Endothelial cell of umbilical vein (primary cell): ENCODE data around the gene SYT7. TPM values are rescaled to one million over a fixed set of nuclear protein-coding genes. Genes with fewer than 3 reads are reported as not detected.

Source experiments
- BruUV-seq: library from RNA; stranded (reverse); fragments of 400-500 nt; replicated peaks from 2 replicates; lab custom pipeline; 2021; lab: Mats Ljungman, UMichigan
- CTCF ChIA-PET: fragments of 300-600, 350-600 bp; sonication (Branson Sonifier 250); formaldehyde crosslinking; loops from one replicate; lab custom pipeline; 2021; ENCODE audit warnings: antibody characterized with exemption, inconsistent platforms; lab: Charles Lee
- POLR2A ChIA-PET: fragments of 300-600, 350-600 bp; sonication (Branson Sonifier 250); formaldehyde crosslinking; loops from one replicate; lab custom pipeline; 2021; ENCODE audit warnings: antibody characterized with exemption, inconsistent platforms; lab: Charles Lee
- DNase-seq: peaks from one replicate; pipeline ENCODE4 v3.0.0-alpha.2; 2011; ENCODE audit warnings: low read depth, low spot score
- FAIRE-seq: peaks from 2 replicates; lab custom pipeline; 2011; peaks lifted over from hg19 to GRCh38; lab: Jason Lieb, UNC
- H2AFZ ChIP-seq: 2 replicates; pipeline ENCODE4 v1.6.0; 2012; ENCODE audit warnings: low read depth, low read length, control low read depth, inconsistent platforms
- H3K27ac ChIP-seq: 2 replicates; pipeline ENCODE4 v1.5.1; 2011; ENCODE audit warnings: low read depth, mild to moderate bottlenecking, control low read depth, low read length, moderate library complexity; ENCODE audit not compliant: insufficient read depth
- H3K27me3 ChIP-seq, 2 experiments: 2 replicates each; pipeline versions ENCODE4 v1.6.0 to v1.6.1; 2011; ENCODE audit warnings: low read length in 2 of 2, mixed read lengths in 1 of 2; ENCODE audit not compliant: control insufficient read depth in 2 of 2, insufficient read depth in 2 of 2
- H3K36me3 ChIP-seq, 2 experiments: 2 replicates in 1 of 2; 3 replicates in 1 of 2; pipeline ENCODE4 v1.5.1; 2011; ENCODE audit warnings: low read length in 2 of 2, mild to moderate bottlenecking in 1 of 2, moderate library complexity in 1 of 2; ENCODE audit not compliant: control insufficient read depth in 2 of 2, insufficient read depth in 2 of 2; ENCODE audit errors: extremely low read depth in 1 of 2
- H3K4me1 ChIP-seq: 3 replicates; pipeline ENCODE4 v1.5.1; 2011; ENCODE audit warnings: mild to moderate bottlenecking, low read length; ENCODE audit not compliant: control insufficient read depth, insufficient read depth; ENCODE audit errors: extremely low read depth
- H3K4me2 ChIP-seq: 2 replicates; pipeline ENCODE4 v1.6.1; 2011; ENCODE audit warnings: low read length, control low read depth, mixed read lengths; ENCODE audit not compliant: insufficient read depth
- H3K4me3 ChIP-seq, 3 experiments: fragments of 200-600 bp in 1 of 3; sonication (generic), shearing (Covaris generic) in 1 of 3; replicated peaks in 1 of 3; 2 replicates each; pipeline ENCODE4 v1.5.1; 2011 to 2016; ENCODE audit warnings: control low read depth in 3 of 3, low read length in 3 of 3, mild to moderate bottlenecking in 2 of 3, inconsistent platforms in 1 of 3, low read depth in 1 of 3, moderate library complexity in 1 of 3; ENCODE audit not compliant: insufficient read depth in 1 of 3
- H3K79me2 ChIP-seq: 2 replicates; pipeline ENCODE4 v1.6.0; 2012; ENCODE audit warnings: low read length, inconsistent platforms; ENCODE audit not compliant: control insufficient read depth, insufficient read depth
- H3K9ac ChIP-seq: replicated peaks from 2 replicates; pipeline ENCODE3; 2011; ENCODE audit warnings: low read length, control low read depth; ENCODE audit not compliant: insufficient read depth; ENCODE audit errors: extremely low read depth
- H3K9me1 ChIP-seq: replicated peaks from 3 replicates; pipeline ENCODE4 v1.6.0; 2011; ENCODE audit warnings: mild to moderate bottlenecking, low read length; ENCODE audit not compliant: control insufficient read depth, insufficient read depth; ENCODE audit errors: extremely low read depth
- H3K9me3 ChIP-seq: replicated peaks from 2 replicates; pipeline ENCODE4 v1.5.1; 2012; ENCODE audit warnings: low read length, inconsistent platforms; ENCODE audit not compliant: control insufficient read depth, insufficient read depth
- H4K20me1 ChIP-seq: replicated peaks from 2 replicates; pipeline ENCODE3; 2011; ENCODE audit warnings: mild to moderate bottlenecking, low read length; ENCODE audit not compliant: control insufficient read depth, insufficient read depth; ENCODE audit errors: extremely low read depth
- CTCF ChIP-seq, 2 donors: IDR thresholded peaks; 1 replicate in 1 of 2; 2 replicates in 1 of 2; pipeline ENCODE4 v1.5.1; 2011; ENCODE audit warnings: low read length in 2 of 2, mild to moderate bottlenecking in 2 of 2, moderate library complexity in 2 of 2, control low read depth in 1 of 2, inconsistent platforms in 1 of 2, low read depth in 1 of 2; ENCODE audit not compliant: insufficient read depth in 1 of 2; ENCODE audit errors: extremely low read depth in 1 of 2
- EZH2 ChIP-seq: IDR thresholded peaks from 2 replicates; pipeline ENCODE4 v1.6.1; 2012; ENCODE audit warnings: borderline replicate concordance, low read depth, mild to moderate bottlenecking, moderate library complexity, low read length, inconsistent platforms; ENCODE audit not compliant: severe bottlenecking
- FOS ChIP-seq: IDR thresholded peaks from 2 replicates; pipeline ENCODE4 v1.6.1; 2011; ENCODE audit warnings: mild to moderate bottlenecking, low read length, moderate library complexity, borderline replicate concordance; ENCODE audit not compliant: insufficient read depth
- GATA2 ChIP-seq: IDR thresholded peaks from 2 replicates; pipeline ENCODE4 v1.7.0; 2011; ENCODE audit warnings: low read depth, mild to moderate bottlenecking, moderate library complexity, mixed read lengths, low read length; ENCODE audit not compliant: insufficient read length, insufficient read depth
- JUN ChIP-seq: IDR thresholded peaks from 2 replicates; pipeline ENCODE4 v1.6.1; 2011; ENCODE audit warnings: borderline replicate concordance, low read depth; ENCODE audit not compliant: insufficient read length, insufficient read depth
- MAX ChIP-seq: IDR thresholded peaks from 2 replicates; pipeline ENCODE4 v1.6.1; 2011; ENCODE audit not compliant: insufficient read depth, insufficient read length
- MYC ChIP-seq: IDR thresholded peaks from one replicate; pipeline ENCODE4 v1.6.1; 2011; ENCODE audit warnings: mild to moderate bottlenecking, low read depth, low read length
- POLR2A ChIP-seq: IDR thresholded peaks from 2 replicates; pipeline ENCODE4 v1.6.1; 2012; ENCODE audit warnings: low read depth, mild to moderate bottlenecking, control low read depth, low read length
- POLR2AphosphoS5 ChIP-seq: IDR thresholded peaks from 2 replicates; pipeline ENCODE4 v1.6.1; 2012; ENCODE audit warnings: low read depth, mild to moderate bottlenecking, control low read depth, low read length, moderate library complexity; ENCODE audit not compliant: insufficient read depth
- dilution Hi-C: fragments of 300-500 bp; cut with MboI; formaldehyde crosslinking; loops from one replicate; pipeline ENCODE4 v1.15.0; 2019; ENCODE audit warnings: low sequenced_read_pairs; ENCODE audit not compliant: extremely low pct_ligation_motif_present
- intact Hi-C: fragments of 100-400 bp; cut with micrococcal nuclease; formaldehyde crosslinking; loops from one replicate; pipeline ENCODE4 v1.10.0; 2022
- polyA plus RNA-seq, 4 experiments: library from polyadenylated mRNA; depleted of rRNA in 3 of 4; stranded (reverse) in 3 of 4; unstranded in 1 of 4; fragments of >200 nt; gene quantifications; 2 replicates each; pipeline versions ENCODE4 v1.2.1 to v1.2.3, GENCODE V29; 2011 to 2012; ENCODE audit warnings: missing spikeins in 1 of 4
- total RNA-seq: library from RNA; stranded (reverse); gene quantifications from 2 replicates; pipeline ENCODE4 v1.2.3, GENCODE V29; 2021

The SYT7 gene
- total and polyA plus RNA-seq, 2 donors (not counting 3 experiments of a cell fraction or from before 2014, with no cell fraction given): 0.08 to 0.55 TPM

- Histone ChIP-seq H3K9me1 (no peaks in the 10 kb centered on the region), H4K20me1 (no peaks in the 10 kb centered on the region), H3K79me2 (no peaks in the 10 kb centered on the region), H3K4me2 (no peak overlapping the region), H3K9ac (no peak overlapping the region), H2AFZ (no peak overlapping the region), H3K36me3 (no peaks in the 10 kb centered on the region), H3K4me1 (no peaks in the 10 kb centered on the region), H3K27me3 (no peaks in the 10 kb centered on the region), H3K4me3 (no peak overlapping the region), H3K27ac (no peak overlapping the region), H3K9me3 (no peaks in the 10 kb centered on the region)
- ChIA-PET POLR2A (no interaction called here), CTCF (interaction anchor here (1.4 to 2.3 kb wide), 3 partner anchors 8 to 24 kb away, joined by 3 to 11 read pairs (median 8); no protein-coding TSS in a partner anchor)
- DNase-seq (no peak), FAIRE-seq (no peak)
- BruUV-seq: no TSS peak
- dilution Hi-C loops: no loop called here
- no peak for TF ChIP-seq JUN
- TF ChIP-seq EZH2: no peak
- no peak for TF ChIP-seq MYC
- no peak for TF ChIP-seq CTCF (IDR thresholded peaks at IDR 0.05; ENCODE audit: extremely low read depth in 1 of 2, insufficient read depth in 1 of 2, low read depth in 1 of 2, low read length in 2 of 2)
- no peak for TF ChIP-seq FOS
- no peak for TF ChIP-seq POLR2A
- no peak for TF ChIP-seq GATA2
- no peak for TF ChIP-seq POLR2AphosphoS5
- TF ChIP-seq MAX: no peak
- intact Hi-C loops: no loop called here
Measured at GRCh38 chr11:61539006-61539405, 41.9 kb downstream of the SYT7 start.
